PC-9 (cell line): ENCODE results near the gene ANKIB1. TPM values are rescaled to one million over a fixed set of nuclear protein-coding genes. Genes with fewer than 3 reads are reported as not detected.

Experiments used
- BruUV-seq: library from RNA; stranded (reverse); fragments of 400-500 nt; replicated peaks from 2 replicates; lab custom pipeline; 2021; lab: Mats Ljungman, UMichigan
- CTCF ChIA-PET: fragments of 300-600 bp; sonication (Branson Sonifier 250); formaldehyde crosslinking; loops from one replicate; lab custom pipeline; 2022; ENCODE audit warnings: antibody characterized with exemption; lab: Charles Lee
- POLR2A ChIA-PET: fragments of 300-600 bp; sonication (Branson Sonifier 250); formaldehyde crosslinking; loops from one replicate; lab custom pipeline; 2022; ENCODE audit warnings: antibody characterized with exemption; ENCODE audit not compliant: unreplicated experiment; lab: Charles Lee
- DNase-seq, 2 experiments: peaks; one replicate each; pipeline versions ENCODE4 v3.0.0 to v3.0.0-alpha.2; 2015 to 2022; ENCODE audit warnings: mixed read lengths in 1 of 2
- H2AFZ ChIP-seq: fragments of 200-600 bp; sonication (generic); 2 replicates; pipeline ENCODE4 v1.8.1; 2017; ENCODE audit warnings: antibody characterized with exemption
- H3F3A ChIP-seq: fragments of 200-600 bp; sonication (generic); 2 replicates; pipeline ENCODE4 v1.8.1; 2017; ENCODE audit warnings: antibody characterized with exemption, mild to moderate bottlenecking, low read depth; ENCODE audit not compliant: insufficient read depth
- H3K27ac ChIP-seq: fragments of 200-600 bp; sonication (generic); 2 replicates; pipeline ENCODE4 v1.6.1; 2016; ENCODE audit warnings: mixed run types
- H3K27me3 ChIP-seq: fragments of 200-600 bp; sonication (generic); 2 replicates; pipeline ENCODE4 v1.6.1; 2016; ENCODE audit warnings: low read depth, mixed run types; ENCODE audit not compliant: insufficient read depth
- H3K36me3 ChIP-seq: fragments of 200-600 bp; sonication (generic); 2 replicates; pipeline ENCODE4 v1.6.1; 2016; ENCODE audit warnings: low read depth, mixed run types
- H3K4me1 ChIP-seq: fragments of 200-600 bp; sonication (generic); replicated peaks from 2 replicates; pipeline ENCODE4 v1.6.1; 2016; ENCODE audit warnings: mixed run types; ENCODE audit not compliant: insufficient read depth
- H3K4me2 ChIP-seq: fragments of 200-600 bp; sonication (generic); 2 replicates; pipeline ENCODE4 v1.6.1; 2017; ENCODE audit warnings: mixed run types
- H3K4me3 ChIP-seq: fragments of 200-600 bp; sonication (generic); 2 replicates; pipeline ENCODE4 v1.6.1; 2016; ENCODE audit warnings: mixed run types
- H3K79me2 ChIP-seq: fragments of 200-600 bp; sonication (generic); 2 replicates; pipeline ENCODE4 v1.6.1; 2017; ENCODE audit warnings: low read depth, mixed run types
- H3K9me2 ChIP-seq: fragments of 200-600 bp; sonication (generic); 2 replicates; pipeline ENCODE4 v1.8.1; 2017; ENCODE audit warnings: mild to moderate bottlenecking; ENCODE audit not compliant: insufficient read depth
- H3K9me3 ChIP-seq: fragments of 200-600 bp; sonication (generic); 2 replicates; pipeline ENCODE4 v1.8.1; 2016; ENCODE audit warnings: low read depth; ENCODE audit not compliant: insufficient read depth
- H4K20me1 ChIP-seq: fragments of 200-600 bp; sonication (generic); 2 replicates; pipeline ENCODE4 v1.8.1; 2017; ENCODE audit not compliant: insufficient read depth
- CTCF ChIP-seq: fragments of 200-600 bp; sonication (generic); conservative IDR thresholded peaks from 2 replicates; pipeline ENCODE4 v1.6.1; 2017; ENCODE audit warnings: mixed run types, antibody characterized with exemption, mild to moderate bottlenecking, moderate library complexity
- EZH2 ChIP-seq: fragments of 200-600 bp; sonication (generic); IDR thresholded peaks from 2 replicates; pipeline ENCODE4 v1.8.0; 2017; ENCODE audit warnings: antibody characterized with exemption, low read depth
- intact Hi-C: fragments of 100-400 bp; cut with micrococcal nuclease; formaldehyde crosslinking; loops from one replicate; pipeline ENCODE4 v1.10.0; 2022; ENCODE audit not compliant: unreplicated experiment
- total RNA-seq: library from RNA; stranded (reverse); gene quantifications from 2 replicates; pipeline ENCODE4 v1.2.3, GENCODE V29; 2021

Gene ANKIB1
- total RNA-seq, 1 experiment from 2014 or later, result 116 TPM

GRCh38 chr7:92336662-92337340 is 91.0 kb downstream of the ANKIB1 start:
- no peak for TF ChIP-seq EZH2
- no peak for TF ChIP-seq CTCF
- Histone ChIP-seq H3K36me3 (0 out of 2 replicates have a peak, but pooled peaks cover 11% of the 10 kb centered on the region), H3F3A (0 out of 2 replicates have a peak, but pooled peaks cover 4% of the 10 kb centered on the region), H3K4me2 (no peak overlapping the region), H2AFZ (no peak overlapping the region), H4K20me1 (no peaks in the 10 kb centered on the region), H3K27me3 (no peaks in the 10 kb centered on the region), H3K4me1 (no peaks in the 10 kb centered on the region), H3K4me3 (no peak overlapping the region), H3K9me3 (peaks cover 10% of the 10 kb centered on the region), H3K79me2 (no peaks in the 10 kb centered on the region), H3K27ac (no peak overlapping the region), H3K9me2 (no peaks in the 10 kb centered on the region)
- intact Hi-C loops, result no loop called here
- ChIA-PET CTCF (no interaction called here), POLR2A (interaction anchor here (0.7 kb wide), 1 partner anchor 737 kb away, joined by 3 read pairs; no protein-coding TSS in a partner anchor)
- no TSS peak for BruUV-seq
- DNase-seq, result no peak

GRCh38 chr7:92340016-92340415 is 94.2 kb downstream of the ANKIB1 start:
- Histone ChIP-seq H3K4me2 (no peak overlapping the region), H3K36me3 (0 out of 2 replicates have a peak, but pooled peaks cover 10% of the 10 kb centered on the region), H3K9me3 (peaks cover 7% of the 10 kb centered on the region), H3K79me2 (no peaks in the 10 kb centered on the region), H4K20me1 (no peaks in the 10 kb centered on the region), H2AFZ (no peak overlapping the region), H3K4me3 (no peak overlapping the region), H3K4me1 (no peaks in the 10 kb centered on the region), H3F3A (no peaks in the 10 kb centered on the region), H3K27ac (no peak overlapping the region), H3K27me3 (no peaks in the 10 kb centered on the region), H3K9me2 (no peaks in the 10 kb centered on the region)
- ChIA-PET POLR2A (no interaction called here), CTCF (no interaction called here)
- BruUV-seq, result no TSS peak
- intact Hi-C loops, result no loop called here
- TF ChIP-seq CTCF, result no peak
- no peak for TF ChIP-seq EZH2
- no peak for DNase-seq

GRCh38 chr7:92343714-92344113 is 97.9 kb downstream of the ANKIB1 start:
- ChIA-PET CTCF (no interaction called here), POLR2A (interaction anchor here (0.6 kb wide), 1 partner anchor 71 kb away, joined by 6 read pairs; no protein-coding TSS in a partner anchor)
- no peaks in the 10 kb centered on the region for H3K9me3 ChIP-seq
- no TSS peak for BruUV-seq
- H3K27me3 ChIP-seq, result no peaks in the 10 kb centered on the region
- H4K20me1 ChIP-seq, result no peaks in the 10 kb centered on the region
- H3F3A ChIP-seq, result no peaks in the 10 kb centered on the region
- no peaks in the 10 kb centered on the region for H3K79me2 ChIP-seq
- TF ChIP-seq CTCF (no peak), EZH2 (no peak)
- no peak overlapping the region for H2AFZ ChIP-seq
- H3K36me3 ChIP-seq, result 0 out of 2 replicates have a peak, but pooled peaks cover 19% of the 10 kb centered on the region
- no peak overlapping the region for H3K4me2 ChIP-seq
- 0 out of 2 replicates have a peak overlapping the region, but pooled peaks have one; percentile 9 for H3K27ac ChIP-seq
- H3K4me3 ChIP-seq, result no peak overlapping the region
- no peaks in the 10 kb centered on the region for H3K4me1 ChIP-seq
- intact Hi-C loops, result no loop called here
- no peaks in the 10 kb centered on the region for H3K9me2 ChIP-seq
- DNase-seq, result no peak
